Esophagus squamous epithelium (tissue), 4 donors: ENCODE data around the gene RERE.

Source experiments
- POLR2A ChIP-seq, 4 donors: fragments of 450-650 bp; IDR thresholded peaks; one replicate each; pipeline ENCODE4 v1.6.1; 2017; ENCODE audit warnings: antibody characterized with exemption in 4 of 4, mild to moderate bottlenecking in 4 of 4, moderate library complexity in 3 of 4
- TF ChIP-seq, protein P1 (sequence below), 6 experiments: fragments of 450-650 bp in 4 of 6; fragments of 200-600 bp in 2 of 6; sonication (generic) in 2 of 6; IDR thresholded peaks; one replicate each; pipeline ENCODE4 v1.5.1; 2016 to 2019; ENCODE audit warnings: antibody characterized with exemption in 6 of 6, mild to moderate bottlenecking in 4 of 6, moderate library complexity in 4 of 6

DNA sequence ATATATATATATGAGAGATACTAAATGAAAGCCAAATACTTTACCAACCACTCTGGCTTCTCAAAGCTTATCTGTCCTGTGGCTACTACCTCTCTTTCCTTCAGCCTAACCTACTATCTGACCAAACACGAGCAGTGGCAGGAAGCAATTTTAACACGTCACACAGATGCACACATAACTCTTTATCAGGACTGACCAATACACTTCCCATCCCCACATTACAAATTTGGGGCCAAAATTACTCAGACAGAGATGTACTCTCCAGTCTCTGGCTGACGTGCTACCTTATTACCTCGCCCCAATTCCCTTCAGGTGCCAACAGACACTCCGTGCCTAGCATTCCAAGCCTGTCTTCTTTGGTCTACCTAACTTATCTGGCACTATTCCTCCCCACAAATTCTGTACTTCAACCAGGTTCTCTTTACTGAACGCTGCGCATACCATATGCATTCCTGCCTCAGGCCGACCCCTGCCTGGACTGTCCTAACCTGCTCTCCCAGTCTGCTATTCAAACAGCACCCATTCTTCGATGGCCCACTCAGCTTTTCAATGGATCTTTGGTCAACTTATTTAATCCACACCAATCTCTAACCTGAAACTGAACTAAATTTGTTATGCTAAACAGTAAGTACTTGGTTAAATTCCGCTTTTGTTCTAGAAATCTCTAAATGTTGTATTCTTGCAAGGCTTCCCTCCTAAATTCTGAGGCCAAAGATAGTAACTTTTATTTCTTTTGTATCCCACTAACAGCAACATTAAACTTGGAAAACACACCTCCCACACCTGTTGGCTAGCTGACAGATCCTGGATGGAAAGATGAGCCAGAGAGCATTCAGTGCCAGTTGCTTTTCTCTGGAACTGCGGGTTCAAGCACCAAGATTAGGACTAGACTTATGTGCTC lies 27.9 kb downstream of the RERE start:
- TF ChIP-seq, protein P1, sequence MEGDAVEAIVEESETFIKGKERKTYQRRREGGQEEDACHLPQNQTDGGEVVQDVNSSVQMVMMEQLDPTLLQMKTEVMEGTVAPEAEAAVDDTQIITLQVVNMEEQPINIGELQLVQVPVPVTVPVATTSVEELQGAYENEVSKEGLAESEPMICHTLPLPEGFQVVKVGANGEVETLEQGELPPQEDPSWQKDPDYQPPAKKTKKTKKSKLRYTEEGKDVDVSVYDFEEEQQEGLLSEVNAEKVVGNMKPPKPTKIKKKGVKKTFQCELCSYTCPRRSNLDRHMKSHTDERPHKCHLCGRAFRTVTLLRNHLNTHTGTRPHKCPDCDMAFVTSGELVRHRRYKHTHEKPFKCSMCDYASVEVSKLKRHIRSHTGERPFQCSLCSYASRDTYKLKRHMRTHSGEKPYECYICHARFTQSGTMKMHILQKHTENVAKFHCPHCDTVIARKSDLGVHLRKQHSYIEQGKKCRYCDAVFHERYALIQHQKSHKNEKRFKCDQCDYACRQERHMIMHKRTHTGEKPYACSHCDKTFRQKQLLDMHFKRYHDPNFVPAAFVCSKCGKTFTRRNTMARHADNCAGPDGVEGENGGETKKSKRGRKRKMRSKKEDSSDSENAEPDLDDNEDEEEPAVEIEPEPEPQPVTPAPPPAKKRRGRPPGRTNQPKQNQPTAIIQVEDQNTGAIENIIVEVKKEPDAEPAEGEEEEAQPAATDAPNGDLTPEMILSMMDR (IDR thresholded peaks at IDR 0.05) = no peak
- TF ChIP-seq POLR2A (IDR thresholded peaks at IDR 0.05) = no peak
